ENCODE results near the gene VWA3A.
"Not testable (repeated sequence)": the region's sequence is repeated elsewhere in the genome, so short reads cannot be mapped to it uniquely, and the experiment has no call there.

The VWA3A gene

DNA sequence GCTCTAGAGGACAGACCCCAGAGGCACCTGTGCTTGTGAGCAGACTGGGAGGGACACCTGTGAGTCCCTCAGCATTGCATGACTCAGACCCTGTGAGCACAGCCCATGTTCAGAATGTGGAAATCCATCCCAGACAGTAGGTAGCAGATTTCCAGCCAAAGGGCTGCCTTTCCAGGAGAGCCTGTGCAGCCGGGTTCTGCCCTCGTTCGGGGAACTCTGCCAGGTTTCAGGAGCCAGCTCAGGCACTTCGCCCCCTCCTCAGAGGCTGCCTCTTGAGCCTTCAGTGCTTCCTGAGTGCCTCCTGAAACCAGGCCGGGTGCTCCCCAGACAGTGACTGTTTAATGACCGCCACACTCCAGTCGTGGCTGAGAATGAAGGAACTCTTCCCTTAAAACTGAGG lies 46.7 kb downstream of the VWA3A start:
- DNase-seq (ENCODE audit: low read depth) = no peak

DNA sequence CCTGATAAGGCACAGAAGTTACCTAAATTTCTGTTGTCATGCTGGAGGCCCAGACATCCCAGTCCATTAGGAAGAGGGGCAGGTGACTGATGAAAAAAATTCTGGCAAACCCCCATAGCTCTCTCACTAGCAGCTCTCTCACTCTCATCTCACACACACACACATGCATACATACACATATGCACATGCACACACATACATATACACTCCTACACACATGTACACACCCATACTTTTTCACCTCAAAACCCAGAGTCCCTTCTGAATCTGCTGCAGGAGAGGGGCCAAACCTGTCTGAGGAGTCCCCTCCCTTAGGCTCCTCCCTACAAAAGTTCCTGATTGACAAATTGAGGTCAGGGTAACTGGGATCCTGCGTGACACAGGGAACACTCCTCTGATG lies 47.4 kb downstream of the VWA3A start:
- DNase-seq (ENCODE audit: low read depth) = no peak

DNA sequence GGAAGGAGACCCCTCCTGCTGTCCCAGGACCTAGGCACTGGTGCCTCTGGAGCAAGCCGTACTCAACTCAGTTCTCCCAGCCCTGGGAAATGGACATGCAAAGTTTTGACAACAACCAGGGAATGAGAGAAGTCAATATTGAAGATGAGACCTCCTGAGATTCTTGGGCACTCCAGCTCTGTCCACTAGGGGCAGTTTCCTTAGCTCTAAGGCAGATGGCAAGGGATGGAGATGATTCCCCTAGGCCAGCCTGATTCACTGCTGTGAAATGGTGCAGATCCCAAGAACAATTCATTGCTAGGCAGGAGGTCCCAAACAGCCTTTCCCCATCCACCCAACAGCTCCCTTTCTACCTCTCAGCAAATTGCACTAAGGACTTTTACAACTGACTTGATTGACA lies 49.4 kb downstream of the VWA3A start:
- no peak for DNase-seq (ENCODE audit: low read depth)

DNA sequence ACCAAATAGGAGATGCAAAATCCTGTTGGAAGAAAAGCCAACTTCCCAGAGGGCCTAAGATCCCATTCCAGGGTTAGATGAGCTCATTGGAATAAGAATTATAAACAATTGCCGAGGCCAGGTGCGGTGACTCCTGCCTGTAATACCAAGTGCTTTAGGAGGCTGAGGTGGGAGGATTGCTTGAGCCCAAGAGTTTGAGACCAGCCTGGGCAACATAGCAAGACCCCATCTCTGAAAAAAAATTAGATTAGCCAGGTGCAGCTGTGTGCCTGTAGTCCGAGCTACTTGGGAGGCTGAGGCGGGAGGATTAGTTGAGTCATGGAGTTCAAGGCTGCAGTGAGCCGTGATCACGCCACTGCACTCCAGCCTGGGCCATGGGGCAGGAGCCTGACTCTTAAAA lies 52.2 kb downstream of the VWA3A start:
- DNase-seq (ENCODE audit: low read depth) = no peak

DNA sequence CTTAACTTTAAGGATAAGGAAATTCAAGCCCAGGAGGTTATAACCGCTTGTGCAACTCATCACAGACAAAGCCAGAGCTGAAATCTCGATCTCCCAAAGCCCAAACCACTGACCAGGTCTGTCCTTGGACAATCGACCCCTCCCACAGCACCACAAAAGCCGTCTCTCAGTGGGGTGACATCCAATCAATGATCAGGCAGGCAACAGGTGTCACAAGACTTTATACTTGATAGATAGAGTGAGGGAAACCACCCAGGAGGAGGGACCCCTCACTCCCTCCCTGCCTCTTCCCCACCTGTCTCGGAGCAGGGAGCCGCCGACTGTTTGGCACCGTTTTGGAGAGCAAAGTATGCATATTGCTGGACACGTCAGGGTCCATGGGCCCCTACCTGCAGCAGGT lies 55.5 kb downstream of the VWA3A start:
- no peak for DNase-seq (ENCODE audit: low read depth)

DNA sequence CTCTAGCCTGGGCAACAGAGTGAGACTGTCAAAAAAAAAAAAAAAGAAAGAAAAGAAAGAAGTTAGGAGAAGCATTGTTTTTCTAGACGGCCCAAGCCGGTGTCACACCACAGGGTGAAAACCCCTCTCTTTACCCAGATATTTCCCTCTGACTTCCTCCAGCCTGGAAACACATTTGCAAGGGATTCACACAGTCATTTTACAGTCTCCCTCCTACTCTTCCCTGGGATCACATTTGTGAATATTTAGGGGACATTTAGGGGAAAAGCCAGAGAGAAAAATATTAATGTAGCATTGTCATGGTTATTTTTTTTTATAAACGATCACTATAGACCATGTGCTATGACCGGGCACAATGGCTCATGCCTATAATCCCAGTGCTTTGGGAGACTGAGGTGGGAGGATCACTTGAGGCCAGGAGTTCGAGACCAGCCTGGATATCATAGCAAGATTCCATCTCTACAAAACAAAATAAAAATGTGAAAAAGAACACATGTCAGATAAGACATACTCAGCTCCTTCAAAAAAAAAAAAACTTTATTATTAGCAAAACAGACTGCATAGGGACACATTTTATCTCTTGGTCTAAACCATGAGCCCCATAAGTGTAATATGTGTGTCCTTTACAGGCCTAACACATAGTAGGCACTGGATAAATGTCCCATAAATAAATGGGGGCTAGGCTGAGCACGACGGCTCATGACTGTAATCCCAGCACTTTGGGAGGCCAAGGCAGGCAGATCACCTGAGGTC lies 59.1 kb downstream of the VWA3A start:
- no peak for DNase-seq (ENCODE audit: low read depth)

DNA sequence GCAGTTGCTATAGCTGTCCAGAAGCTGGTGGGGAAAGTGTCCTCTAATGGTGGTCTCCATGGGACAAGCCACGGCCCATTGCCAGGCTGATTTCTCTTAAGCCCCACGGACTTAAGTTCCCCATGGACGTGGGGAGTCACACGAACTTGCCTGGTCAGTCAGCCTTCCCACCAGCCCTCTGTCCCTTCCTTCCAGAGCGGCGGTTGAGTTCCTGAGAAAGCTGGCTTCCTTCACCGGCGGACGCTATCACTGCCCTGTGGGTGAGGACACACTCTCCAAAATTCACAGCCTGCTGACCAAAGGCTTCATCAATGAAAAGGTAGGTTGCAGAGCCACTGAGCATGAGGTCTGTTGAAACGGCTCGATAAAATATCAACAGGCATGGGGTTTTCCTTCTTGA lies 60.0 kb downstream of the VWA3A start:
- no peak for DNase-seq (ENCODE audit: low read depth)

DNA sequence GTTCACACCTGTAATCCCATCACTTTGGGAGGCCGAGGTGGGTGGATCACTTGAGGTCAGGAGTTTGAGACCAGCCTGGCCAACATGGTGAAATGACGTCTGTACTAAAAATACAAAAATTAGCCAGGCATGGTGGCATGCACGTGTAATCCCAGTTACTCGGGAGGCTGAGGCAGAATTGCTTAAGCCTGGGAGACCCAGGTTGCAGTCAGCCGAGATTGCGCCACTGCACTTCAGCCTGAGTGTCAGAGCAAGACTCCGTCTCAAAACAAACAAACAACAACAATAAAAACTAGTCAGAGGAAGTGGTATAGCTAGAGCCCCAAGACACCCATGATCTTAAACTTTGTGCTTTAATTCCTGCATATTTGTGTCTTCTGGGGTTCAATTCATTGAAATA lies 60.7 kb downstream of the VWA3A start:
- not testable (repeated sequence) for DNase-seq (ENCODE audit: low read depth)

DNA sequence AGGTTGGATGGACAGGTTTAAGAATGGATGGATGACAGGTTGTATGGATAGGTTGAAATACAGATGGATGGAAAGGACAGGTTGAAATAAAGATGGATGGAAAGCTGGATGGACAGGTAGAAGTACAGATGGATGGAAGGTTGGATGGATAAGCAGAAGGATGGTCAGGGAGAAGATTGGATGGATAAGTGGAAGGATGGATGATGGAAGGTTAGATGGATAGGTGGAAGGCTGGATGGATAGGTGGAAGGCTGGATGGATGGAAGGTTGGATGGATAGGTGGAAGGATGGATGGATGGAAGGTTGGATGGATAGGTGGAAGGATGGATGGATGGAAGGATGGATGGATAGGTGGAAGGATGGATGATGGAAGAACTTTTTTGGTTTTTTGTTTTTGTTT lies 69.1 kb downstream of the VWA3A start:
- no peak for DNase-seq (ENCODE audit: low read depth)

DNA sequence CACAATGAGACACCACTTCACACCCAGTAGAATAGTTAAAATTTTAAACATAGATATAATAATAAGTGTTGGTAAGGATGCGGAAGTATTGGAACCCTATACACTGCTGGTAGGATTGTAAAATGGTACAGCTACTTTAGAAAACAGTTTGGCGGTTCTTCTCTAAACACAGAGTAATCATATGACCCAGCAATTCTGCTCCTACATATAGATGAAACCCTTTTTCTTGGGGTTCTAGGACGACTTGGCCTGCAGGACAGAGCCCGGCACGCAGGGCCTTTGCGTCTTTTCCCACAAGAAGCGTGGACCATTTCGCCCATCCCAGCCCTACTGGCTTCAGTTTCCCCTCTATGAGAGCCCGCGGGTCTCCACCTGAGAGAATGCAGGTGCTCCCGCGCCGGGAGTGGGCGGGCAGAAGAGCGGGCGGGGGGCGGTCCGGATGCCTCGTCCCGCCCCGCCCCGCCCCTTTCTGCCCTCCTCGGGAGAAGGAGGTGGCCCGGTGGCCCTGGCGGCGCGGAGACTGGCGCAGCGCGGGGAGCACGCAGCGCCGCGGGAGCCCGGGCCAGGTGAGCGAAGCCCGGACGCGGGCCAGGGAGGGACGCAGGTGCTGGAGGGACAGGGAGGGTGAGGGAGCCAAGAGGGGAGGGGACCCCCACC lies 69.8 kb downstream of the VWA3A start, which contains the start of gene SDR42E2:
Gene SDR42E2, plus strand, starts transcription at position 508 of the 657 bp plus-strand sequence. CDS start 3,077 bp downstream, outside the sequence.
- no peak for DNase-seq (ENCODE audit: low read depth)

DNA sequence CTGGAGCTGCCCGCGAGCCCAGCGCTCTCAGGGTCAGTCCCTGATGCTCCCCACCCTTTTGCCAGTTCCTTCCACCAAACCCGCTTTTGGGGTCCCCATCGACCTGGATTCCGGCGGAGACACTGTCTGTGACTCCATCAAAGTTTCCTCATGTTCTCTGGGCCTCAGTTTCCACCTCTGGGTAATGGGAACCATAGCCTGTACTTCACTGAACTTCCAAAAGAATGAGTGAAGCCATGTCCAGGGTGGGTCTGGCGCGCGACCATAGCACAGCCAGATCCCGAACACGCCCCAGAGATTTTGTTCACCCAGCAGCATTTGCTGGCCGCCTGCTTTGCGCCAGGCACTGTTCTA lies 70.3 kb downstream of the VWA3A start:
- DNase-seq (ENCODE audit: low read depth) = no peak

DNA sequence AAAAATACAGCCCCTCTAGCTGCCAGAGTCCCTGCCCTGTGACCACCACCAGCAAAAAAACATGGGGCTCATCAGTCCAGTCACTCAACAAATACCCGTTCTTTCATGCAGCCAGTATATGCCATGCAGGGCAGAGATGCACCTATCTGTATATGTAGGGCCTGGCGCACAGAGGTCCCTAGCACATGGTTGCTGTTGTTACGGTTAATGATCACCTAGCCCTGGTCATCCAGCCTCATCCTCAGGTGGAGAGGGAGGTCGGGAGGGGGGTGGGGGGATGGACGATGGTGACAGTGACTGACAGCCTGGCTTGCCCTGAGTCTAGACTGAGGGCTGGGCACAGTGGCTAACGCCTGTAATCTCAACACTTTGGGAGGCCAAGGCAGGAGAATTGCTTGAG lies 71.5 kb downstream of the VWA3A start:
- DNase-seq (ENCODE audit: low read depth) = no peak

DNA sequence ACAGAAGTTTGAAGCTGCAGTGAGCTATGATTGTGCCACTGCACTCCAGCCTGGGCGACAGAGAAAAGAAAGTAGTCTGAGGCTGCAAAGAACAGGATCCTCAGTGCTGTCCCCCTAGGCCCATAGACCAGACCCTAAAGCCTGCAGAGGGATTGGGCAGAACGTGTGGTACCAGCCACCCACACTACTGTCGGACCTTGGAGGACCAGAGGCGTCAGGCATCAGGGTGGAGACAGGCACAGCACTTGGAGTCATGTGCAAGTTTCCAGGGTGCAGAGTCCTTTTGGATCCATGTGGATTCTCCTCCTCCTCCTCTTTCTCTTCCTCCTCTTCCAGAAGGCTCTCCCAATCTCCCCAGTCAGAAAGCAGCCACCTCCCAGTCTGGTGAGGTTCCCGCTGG lies 72.1 kb downstream of the VWA3A start:
- no peak for DNase-seq (ENCODE audit: low read depth)

DNA sequence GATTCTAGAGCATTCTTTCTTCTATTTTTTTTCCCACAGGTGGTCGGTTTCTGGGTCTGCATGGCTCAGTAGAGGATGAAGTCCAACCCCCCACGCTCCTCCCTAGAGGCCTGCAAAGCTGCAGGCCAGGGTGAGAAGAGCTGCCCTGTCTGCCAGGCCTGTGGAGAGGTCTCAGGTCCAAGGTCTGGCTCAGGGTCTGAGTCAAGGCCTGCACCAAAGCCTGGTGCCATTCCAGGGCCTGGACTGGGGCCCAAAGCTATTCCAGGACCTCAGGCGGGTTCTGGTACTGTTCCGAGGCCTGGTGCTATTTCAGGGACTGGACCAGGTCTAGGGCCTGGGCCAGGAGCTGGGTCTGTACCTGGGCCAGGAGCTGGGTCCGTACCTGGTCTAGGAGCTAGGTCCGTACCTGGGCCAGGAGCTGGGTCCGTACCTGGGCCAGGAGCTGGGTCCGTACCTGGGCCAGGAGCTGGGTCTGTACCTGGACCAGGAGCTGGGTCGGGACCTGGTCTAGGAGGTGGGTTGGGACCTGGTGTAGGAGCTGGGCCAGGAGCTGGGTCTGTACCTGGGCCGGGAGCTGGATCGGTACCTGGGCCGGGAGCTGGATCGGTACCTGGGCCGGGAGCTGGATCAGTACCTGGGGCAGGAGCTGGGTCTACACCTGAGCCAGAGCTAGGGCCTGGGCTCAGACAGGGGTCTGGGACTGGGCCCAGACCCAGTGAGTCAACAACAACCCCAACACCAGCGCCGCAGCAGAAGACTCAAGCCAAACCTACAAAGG lies 73.4 kb downstream of the VWA3A start:
- no peak for DNase-seq (ENCODE audit: low read depth)

DNA sequence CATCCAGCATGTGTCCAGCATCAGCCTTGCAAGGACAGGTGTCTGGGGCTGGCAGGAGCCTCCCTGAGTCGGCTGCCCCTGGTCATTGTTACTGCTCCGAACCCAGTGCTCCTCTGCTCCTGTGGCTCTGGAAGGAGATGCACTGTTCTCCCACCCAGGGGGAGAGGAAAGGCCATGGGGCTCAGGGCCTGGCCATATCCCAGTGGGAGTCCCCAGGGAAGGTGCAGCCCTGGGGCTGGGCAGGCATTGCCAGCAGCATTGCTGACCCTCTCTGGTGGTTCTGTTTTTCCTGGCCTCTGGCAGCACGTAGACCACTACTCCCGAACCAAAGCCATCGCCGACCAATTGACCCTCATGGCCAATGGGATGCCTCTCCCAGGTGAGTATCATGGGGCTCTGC lies 79.6 kb downstream of the VWA3A start:
- DNase-seq (ENCODE audit: low read depth) = no peak

DNA sequence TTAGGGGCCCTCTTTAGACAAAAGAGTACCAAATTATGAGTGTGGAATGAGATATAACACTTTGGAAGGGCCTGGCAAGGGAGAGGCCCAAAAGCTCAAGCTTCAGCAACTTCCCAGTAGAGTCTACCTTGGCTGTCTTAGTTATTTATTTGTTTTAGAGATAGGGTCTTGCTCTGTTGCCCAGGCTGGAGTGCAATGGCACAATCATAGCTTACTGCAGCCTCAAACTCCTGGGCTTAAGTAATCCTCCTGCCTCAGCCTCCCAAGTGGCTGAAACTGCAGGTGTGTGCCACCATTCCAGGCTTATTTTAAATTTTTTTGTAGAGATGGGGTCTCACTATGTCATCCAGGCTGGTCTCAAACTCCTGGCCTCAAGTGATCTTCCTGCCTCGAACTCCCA lies 80.3 kb downstream of the VWA3A start:
- not testable (repeated sequence) for DNase-seq (ENCODE audit: low read depth)

DNA sequence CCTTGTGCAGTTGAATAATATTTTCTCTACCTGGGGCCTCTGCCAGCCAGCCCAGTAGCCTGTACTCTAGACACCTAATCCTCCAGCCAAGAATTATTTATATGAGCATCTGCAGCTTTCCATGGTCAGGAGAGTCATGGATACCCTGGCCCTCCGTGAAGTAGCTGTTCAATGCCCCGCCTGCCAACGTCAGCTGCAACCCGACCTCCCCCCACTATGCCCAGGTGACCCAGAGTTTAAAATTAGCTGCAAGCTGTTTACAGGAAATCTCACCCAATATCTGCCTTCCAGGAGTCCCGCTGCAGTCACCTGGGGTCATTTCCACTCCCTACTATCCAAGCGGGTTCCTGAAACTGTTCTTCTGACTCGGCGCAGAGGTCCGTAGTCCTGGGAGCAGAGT lies 82.3 kb downstream of the VWA3A start:
- DNase-seq (ENCODE audit: low read depth) = no peak

DNA sequence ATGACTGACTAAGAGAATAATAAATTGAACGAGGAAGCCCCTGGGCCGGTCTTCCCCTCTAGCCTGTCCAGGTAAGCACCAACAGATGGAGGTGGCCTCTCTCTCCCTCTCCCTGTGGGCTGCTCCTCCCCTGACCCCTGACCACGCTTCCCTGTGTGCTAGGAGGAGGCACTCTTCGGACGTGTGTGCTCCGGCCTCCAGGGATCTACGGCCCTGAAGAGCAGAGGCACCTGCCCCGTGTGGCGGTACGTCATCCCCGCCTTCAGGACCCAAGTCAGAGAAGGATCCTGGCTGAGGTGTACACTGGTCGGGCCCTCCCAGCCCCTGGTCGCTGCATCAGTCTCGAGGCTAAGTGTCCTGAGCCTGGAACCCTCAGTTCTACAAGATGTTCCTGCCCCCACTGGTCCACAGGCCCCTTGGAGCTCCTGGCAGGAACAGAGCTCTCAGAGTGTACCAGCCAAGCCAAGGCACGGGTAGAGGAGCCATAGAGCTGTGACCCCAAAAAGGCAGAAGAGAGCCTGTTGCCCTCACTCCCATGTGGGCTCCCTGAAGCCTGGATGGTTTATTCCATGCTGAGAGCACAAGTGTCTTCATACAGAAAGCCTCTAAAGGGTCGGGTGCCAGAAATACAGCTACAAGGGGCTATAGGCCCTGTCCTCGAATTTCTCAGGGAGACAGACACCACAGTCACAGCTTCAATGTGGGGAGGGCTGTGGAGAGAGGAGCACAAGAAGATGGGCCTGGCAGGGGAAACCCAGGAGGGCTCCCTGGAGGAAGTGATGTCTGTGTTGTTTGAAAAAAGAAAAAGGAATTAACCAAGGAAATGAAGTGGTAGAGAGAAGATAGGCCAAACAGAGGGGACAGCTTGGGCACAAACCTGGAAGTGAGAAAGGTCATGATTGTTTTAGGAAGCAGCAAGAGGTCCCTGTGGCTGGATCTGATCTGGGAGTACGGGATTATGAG lies 85.9 kb downstream of the VWA3A start:
- DNase-seq (ENCODE audit: low read depth) = no peak

DNA sequence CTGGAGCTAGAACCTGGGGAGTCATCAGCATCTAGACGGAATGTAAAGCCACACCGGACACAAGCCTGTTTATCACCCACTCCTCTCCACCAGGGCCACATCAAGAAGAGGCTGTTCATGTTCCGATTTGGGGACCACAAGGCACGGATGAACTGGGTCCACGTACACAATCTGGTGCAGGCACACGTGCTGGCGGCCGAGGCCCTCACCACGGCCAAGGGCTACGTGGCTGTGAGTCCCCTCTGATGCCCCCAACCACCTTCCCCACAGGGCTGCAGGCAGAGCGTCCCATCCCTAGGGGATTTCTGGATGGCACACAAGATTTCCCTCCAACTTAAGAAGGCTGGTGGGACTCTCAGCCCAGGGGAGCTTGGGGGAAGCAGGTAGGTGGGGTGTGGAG lies 89.1 kb downstream of the VWA3A start:
- DNase-seq (ENCODE audit: low read depth) = no peak

DNA sequence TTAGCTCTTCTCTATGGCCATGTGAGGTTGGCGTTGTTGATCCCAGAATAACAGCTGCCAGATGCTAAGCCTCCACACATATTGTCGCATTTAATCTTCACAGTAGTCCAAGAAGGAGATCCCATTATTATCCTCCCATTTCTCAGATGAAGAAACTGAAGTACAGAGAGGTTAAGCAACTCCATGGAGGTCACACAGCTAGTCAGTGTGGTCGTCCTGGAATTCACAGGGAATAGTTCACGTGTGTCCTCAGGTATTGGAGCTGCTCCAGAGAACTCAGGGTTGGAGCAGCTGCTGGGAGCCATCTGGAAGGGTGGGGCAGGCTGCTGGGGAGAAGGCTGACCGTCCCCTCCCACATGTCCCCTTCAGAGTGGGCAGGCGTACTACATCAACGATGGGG lies 89.5 kb downstream of the VWA3A start:
- DNase-seq (ENCODE audit: low read depth) = no peak

DNA sequence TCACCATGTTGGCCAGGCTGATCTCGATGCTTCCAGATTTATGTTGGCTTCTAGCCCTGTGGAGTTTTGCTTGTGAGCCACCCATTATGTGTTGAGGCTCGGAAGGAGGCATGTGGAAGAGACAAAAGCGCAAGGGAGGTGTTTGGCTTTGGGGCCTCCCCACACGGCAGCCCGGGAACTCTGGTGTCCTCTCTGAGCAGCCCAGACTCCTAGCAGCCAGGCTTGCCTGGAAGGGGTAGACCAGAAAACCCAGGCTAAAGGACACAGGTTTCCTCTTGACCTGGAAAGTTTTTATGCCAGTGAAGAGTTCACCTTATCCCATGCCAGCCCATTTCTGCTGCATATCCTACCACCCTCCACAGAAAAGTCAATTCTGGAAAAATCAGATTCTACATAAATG lies 91.0 kb downstream of the VWA3A start:
- no peak for DNase-seq (ENCODE audit: low read depth)
